DND-41 (cell line): Measurements from ENCODE around the gene ARMH3.

Experiments
- EZH2 ChIP-seq: IDR thresholded peaks from 3 replicates; pipeline ENCODE4 v1.6.1; 2012; ENCODE audit warnings: borderline replicate concordance, low read depth, mild to moderate bottlenecking, moderate library complexity, low read length, inconsistent platforms; ENCODE audit not compliant: severe bottlenecking
- TF ChIP-seq, protein P1 (sequence below): IDR thresholded peaks from 2 replicates; pipeline ENCODE4 v1.5.1; 2012; ENCODE audit warnings: borderline replicate concordance, low read length, moderate library complexity, mild to moderate bottlenecking; ENCODE audit not compliant: poor library complexity, severe bottlenecking; ENCODE audit errors: extremely low read depth

DNA sequence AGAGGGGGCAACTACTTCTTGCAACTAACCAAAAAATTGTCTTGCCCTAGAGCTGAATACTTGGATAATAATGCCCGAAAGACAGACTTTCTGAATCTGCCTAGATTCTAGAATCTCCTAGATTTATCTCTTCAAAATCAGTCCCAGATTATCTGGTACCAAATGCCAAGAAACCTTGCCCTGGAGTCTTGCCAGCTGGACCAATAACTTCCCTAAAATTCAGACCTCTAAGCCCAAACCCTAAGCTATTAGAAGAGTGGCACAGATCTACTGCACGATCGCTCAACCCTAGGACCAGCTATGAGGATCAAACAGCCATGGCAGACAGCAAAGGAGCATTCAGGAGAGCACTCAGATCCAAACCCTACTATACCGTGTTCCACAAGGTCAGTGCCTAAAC, 45.0 kb downstream of the ARMH3 start:
- TF ChIP-seq, protein P1, sequence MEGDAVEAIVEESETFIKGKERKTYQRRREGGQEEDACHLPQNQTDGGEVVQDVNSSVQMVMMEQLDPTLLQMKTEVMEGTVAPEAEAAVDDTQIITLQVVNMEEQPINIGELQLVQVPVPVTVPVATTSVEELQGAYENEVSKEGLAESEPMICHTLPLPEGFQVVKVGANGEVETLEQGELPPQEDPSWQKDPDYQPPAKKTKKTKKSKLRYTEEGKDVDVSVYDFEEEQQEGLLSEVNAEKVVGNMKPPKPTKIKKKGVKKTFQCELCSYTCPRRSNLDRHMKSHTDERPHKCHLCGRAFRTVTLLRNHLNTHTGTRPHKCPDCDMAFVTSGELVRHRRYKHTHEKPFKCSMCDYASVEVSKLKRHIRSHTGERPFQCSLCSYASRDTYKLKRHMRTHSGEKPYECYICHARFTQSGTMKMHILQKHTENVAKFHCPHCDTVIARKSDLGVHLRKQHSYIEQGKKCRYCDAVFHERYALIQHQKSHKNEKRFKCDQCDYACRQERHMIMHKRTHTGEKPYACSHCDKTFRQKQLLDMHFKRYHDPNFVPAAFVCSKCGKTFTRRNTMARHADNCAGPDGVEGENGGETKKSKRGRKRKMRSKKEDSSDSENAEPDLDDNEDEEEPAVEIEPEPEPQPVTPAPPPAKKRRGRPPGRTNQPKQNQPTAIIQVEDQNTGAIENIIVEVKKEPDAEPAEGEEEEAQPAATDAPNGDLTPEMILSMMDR: no peak
- TF ChIP-seq EZH2: no peak
